Fibroblast of upper back skin (primary cell): ENCODE measurements around the gene UBTF.

Experiments
- DNase-seq: peaks from one replicate; pipeline ENCODE4 v3.0.0-alpha.2; 2013

The UBTF gene, protein sequence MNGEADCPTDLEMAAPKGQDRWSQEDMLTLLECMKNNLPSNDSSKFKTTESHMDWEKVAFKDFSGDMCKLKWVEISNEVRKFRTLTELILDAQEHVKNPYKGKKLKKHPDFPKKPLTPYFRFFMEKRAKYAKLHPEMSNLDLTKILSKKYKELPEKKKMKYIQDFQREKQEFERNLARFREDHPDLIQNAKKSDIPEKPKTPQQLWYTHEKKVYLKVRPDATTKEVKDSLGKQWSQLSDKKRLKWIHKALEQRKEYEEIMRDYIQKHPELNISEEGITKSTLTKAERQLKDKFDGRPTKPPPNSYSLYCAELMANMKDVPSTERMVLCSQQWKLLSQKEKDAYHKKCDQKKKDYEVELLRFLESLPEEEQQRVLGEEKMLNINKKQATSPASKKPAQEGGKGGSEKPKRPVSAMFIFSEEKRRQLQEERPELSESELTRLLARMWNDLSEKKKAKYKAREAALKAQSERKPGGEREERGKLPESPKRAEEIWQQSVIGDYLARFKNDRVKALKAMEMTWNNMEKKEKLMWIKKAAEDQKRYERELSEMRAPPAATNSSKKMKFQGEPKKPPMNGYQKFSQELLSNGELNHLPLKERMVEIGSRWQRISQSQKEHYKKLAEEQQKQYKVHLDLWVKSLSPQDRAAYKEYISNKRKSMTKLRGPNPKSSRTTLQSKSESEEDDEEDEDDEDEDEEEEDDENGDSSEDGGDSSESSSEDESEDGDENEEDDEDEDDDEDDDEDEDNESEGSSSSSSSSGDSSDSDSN

DNA sequence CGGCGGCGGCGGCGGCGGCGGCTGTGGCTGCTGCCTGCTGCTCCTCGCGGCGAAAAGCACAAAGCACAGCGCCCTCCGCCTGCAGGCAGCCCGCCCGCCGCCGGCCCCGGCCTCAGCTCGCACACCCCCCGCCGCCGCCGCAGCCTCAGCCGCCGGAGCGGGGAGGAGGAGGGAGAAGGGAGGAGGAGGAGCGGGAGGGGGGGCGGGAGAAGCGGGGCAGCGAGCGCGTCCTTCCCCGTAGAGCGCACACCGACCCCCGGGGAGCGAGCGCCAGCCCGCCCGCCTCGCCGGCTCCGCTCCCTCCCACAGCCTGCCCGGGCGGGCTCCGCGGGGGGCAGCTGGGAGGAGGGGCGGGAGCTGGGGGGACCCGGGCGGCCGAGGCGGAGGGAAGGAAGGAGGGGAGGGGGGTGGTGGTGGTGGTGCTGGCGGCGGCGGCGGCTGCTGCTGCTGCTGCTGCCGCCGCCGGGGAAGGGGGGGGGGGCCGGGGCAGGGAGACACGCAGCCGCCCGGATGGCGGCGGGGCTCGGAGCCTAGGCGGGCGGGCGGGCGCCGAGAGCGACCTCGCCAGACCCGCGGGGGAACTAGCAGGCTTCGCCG is at the start of gene UBTF:
Gene UBTF, minus strand, starts transcription at position 60 of the 597 bp plus-strand sequence. CDS start 1,446 bp downstream, outside the sequence.
- DNase-seq: peak; percentile 80

DNA sequence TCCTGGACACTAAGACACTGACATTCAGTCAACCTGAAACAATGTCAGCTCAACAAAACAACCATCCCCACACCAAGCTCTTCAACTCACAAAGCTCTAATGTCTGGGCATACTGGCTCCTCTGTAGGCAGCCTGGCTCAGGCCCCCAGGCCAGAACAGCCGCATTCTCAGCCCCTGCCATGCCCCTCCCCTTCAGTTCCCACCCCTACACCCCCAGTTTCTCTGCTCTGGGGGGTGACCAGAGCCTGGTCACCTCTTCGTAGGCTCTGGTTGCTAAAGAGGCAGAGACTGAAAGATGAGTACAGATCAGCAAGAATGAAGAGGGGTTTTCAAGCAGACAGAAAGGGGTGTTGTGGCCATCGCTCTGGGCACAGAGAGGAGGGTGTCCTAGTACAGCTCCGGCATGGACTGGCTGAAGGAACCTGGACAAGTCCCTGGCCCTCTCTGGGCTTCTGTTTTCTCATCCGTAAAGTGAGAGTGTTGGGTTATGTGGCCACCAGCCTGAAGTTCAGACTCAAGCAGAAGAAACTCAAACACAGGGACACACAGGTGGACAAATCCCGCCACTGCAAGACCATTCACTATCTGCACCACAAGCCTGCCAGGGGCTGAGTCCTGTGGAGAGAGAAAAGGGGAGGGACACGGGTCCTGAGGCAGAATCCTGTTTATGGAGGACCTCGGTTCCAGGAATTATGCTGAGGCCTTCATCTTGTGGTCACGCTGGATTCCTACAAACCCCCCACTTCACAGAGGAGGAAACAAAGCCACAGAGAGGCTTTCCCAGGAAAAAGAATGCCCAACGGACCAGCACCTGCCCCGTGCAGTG is 49.4 kb upstream of the UBTF start:
- DNase-seq: no peak

DNA sequence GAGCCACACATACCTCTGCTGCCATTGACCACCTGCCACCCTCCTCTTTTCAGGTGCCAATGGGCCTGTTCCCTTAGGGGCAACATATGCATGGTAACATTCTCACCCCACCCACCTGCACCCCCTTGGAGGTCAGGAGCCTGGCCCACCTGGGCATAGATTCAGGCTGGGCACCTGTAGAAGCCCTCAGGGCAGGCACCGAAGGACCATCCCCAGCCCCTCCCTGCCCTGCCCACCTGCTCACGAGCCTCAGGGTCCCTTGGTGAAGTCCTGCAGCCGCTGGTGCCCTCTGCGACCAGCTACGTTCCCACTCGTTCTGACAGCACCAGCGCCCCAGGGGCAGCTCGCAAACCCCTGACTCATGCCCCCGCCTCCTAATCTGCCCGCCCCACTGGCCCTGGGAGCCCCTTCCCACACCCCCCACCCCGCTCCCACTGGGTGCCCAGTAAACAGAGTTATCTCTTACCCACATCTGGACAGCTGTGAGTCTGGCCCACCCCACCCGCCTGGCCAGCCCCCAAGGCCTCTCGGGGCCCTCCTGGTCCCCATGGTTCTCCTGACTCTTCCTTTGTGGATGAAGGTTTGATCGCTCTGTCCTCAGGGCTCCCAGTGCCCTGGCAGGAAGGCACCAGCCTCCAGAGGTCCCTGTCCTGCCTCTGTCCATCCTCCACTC is 48.5 kb upstream of the UBTF start, which contains the start of gene SLC4A1:
Gene SLC4A1, minus strand, starts transcription at position 318 of the 673 bp plus-strand sequence. CDS start 5,269 bp downstream, outside the sequence.
- no peak for DNase-seq

DNA sequence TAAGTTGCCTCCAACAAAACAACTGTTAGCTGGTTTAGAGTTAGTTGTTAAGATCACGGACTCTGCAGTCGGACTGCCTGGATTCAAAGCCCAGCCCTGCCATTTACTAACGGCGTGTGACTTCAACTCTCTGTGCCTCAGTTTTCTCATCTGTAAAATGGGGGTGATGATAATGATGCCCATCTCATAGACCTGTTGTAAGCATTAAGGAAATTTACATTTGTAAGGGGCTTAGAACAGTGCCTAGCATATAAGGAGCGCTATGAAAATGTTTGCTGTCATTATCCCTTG is 47.6 kb upstream of the UBTF start:
- no peak for DNase-seq

DNA sequence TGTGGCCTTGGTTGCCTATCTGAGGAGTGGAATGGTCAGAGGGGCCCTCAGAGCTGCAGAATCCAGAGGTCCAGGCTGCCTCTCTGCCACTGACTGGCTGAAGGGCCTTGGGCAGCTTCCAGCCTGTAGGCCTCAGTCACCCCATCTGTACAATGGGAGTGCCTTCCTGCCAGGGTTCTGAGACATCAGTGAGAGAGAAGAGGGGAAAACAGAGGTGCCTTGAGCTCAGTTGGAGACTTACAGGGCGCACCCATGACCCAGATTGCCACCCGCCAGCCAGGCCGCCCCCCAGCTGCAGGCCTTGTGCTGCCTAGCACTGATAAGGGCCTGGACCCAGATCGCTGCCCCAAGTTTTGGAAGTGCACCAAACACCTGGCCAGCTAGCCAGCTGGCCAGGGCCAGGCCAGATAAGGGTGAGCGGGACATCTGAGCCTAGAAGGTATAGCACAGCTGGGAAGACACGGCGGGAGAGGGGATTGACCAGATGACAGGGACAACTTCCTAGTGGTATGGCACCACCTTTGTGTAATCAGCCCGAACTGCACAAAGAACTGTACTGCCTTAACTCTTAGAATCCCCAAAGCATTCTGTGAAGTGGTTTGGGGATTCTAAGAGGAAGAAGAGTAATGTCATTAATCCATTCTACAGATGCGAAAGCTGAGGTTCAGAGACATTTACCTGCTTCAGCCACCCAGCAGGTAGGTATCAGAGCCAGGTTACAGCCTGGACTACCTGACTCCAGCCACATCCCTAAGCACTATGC is 47.1 kb upstream of the UBTF start:
- no peak for DNase-seq

DNA sequence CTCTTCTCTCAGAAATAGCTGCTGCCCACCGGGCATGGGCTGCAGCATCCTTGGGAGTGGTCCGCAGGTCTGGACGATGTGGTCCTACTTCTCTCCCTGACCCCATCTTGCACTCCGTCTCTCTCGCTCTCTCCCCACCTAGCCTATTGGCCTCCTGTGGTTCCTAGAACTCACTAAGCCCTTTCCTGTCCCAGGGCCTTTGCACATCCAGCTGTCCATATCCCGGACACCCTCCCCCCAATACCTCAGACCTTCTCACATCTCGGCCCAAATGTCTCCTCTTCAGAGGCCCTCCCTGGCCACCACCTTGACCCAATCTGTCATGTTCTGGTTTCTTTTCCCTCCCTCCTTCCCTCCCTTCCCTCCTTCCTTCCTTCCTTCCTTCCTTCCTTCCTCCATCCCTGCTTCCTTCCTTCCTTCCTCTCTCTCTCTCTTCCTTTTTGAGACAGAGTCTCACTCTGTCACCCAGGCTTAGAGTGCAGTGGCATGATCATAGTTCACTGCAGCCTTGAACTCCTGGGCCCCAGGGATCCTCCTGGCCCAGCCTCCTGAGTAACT is 43.9 kb upstream of the UBTF start:
- no peak for DNase-seq

DNA sequence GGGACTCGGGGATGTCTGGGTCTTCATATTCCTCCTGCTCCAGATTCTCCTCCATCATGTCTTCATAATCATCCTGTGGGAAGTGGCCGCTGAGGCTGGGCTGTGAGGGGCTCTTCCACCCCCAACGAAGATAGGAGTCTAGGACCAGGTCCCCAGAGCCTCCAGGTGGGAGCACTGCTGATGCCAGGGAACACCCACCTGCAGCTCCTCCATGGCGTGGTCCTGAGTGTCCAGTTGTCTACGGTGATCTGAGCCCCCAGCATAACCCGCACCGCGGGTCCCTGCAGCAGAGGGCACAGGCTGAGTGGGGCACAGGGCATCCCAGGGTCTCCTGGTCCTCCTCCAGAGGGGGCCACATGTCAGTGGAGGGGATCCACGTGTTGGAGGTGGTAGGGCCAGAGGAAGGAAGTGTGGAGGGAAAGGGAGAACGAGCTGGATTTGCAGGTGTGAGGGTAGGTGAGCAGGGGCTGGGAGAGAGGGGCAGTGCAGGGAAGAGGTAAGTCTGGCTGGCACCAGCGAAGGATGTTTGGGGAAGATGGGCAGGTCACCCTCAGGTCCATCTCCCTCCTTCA is 43.3 kb upstream of the UBTF start:
- no peak for DNase-seq

DNA sequence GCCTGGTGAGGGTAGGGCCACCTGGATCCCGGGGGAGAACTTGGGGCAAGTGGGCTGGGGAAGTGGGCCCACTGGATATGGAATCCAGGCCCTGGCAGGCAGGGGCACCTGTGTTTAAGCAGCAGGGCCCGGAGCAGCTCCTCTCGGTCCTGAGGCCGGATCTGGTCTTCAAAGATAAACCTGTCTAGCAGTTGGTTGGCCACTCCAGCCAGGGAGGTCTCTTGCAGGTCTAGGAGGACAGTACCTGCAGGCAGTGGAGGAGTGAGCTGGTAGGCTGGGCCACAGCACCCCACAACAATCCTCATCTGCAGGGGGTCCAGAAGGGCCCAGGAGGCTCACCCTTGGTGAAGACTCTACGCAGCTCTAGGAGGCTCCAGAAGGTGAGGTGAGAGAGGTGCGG is 40.8 kb upstream of the UBTF start:
- DNase-seq: no peak

DNA sequence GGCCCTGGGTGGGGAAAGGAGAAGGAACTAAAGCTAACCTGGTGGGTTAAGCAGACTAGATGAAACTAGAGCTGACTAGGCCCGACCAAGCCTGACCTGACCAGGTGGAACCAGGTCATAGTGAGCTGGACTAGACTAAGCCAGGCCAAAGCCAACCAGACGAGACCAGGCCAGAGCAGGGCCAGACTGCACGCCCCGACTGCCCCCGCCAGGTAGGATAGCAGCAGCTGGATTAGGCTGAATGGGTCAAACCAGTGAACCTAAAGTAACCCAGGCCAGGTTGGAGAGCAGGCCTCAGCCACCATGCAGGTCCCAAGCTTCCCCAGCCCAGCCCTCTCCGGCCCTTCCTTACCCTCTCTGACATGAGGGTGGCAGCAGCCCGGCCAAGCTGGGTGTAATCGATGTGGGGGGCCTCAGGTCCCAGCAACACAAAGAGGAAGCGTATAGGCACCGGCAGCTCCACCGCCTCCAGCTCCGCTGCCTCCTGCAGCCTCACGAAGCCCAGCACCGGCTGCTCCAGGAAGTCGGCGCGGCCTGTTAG is 39.4 kb upstream of the UBTF start:
- DNase-seq: no peak

DNA sequence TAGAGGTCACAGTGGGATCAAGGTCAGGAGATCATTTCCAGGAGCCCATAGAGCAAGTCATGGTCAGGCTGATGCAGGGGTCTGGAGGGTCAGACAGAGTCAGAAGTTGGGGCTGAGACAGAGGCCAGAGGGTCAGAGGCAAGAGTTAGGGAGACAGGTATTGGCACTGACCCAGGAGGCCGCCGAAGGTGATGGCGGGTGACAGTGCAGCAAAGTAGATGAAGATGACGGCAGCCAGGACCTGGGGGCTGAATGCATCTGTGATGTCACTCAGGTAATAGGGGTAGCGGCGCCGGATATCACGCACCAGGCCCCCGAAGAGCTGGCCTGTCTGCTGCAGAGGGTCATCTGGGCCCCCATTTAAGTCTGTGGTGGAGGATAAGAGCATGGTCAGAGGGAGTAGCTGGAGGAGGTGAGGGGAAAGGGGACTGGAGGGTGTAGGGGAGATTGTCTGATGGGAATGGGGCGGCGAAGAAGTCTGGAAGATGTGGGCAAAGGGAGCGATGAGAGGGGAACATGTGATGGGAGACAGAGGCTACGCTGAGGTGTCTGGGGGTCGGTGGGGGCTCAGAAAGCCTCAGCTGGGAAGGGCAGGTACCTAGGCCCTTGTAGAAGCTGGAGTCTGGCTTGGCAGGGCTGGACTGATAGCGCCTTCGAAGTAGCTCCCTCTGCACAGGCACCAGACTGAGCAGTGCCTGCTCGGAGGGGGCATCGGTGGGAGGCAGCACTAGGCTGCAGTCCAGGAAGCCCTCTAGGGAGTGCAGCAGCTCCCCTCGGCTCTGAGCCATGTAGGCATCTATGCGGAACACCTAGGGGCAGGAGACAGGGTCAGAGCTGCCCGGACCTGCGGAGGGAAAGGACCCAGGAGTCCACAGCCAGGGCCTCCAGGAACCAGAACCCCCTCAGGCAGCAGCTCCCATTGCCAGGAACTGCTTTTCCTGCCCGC is 38.6 kb upstream of the UBTF start:
- no peak for DNase-seq

DNA sequence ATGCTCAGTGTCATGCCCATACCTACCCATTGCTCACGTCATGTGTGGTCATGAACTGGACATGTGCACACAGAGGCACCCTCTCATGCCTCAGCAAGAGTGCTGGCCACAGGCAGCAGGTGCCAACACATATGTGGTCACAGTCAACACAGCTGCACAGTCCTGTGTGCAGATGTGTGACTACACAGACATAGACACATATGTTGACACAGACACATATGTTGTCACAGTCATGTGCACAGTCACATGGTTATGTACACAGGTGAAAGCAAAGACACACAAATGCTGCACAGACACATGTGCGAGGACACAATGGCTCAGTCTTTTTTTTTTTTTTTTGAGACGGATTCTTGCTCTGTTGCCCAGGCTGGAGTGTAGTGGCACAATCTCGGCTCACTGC is 37.2 kb upstream of the UBTF start:
- no peak for DNase-seq

DNA sequence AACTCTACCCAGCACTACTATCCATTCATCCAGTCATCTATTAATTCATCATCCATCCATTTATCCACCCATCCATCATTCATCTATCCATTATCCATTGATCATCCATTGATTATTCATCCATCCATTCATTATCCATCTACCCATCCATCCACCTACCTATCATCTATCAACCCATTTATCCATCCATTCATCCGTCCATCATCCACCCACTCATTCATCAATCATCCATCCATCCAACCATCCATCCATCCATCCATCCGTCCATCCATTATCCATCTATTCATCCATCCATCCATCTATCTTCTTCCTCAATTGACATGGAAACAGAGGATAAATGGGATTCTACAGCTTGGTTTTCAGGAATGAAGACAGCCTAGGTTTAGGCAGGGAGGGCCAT is 36.4 kb upstream of the UBTF start:
- DNase-seq: no peak

DNA sequence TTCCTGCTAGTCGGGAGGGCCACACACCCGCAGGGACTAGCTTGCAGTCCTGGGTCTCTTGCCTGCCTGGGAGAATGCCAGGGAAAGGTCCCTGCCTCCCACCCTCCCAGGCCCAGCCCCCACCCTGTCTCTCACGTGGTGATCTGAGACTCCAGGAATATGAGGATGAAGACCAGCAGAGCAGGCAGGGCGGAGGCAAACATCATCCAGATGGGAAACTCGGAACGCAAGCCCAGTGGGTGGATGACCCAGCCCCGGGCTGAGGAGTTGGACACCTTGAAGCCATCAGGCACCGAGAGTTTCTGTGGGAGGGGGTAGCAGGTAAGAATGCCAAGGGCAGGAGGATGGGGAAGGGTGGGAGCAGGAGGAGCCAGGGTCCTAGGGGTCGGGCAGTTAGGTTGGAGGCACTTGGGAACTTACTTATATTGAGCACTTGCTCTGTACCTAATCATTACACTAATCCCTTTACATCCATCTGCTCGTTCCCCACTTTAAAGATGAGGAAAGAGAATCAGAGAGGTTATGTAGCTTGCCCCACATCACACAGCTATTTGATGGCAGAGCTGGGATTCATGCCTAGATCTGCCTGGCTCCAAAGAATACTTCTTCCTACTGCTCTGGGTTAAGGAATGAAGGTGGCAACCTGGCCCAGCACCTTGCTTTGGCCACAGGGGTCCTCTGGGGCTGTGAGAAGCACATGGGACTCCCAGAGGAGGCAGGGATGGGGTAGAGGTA is 35.1 kb upstream of the UBTF start:
- DNase-seq: no peak

DNA sequence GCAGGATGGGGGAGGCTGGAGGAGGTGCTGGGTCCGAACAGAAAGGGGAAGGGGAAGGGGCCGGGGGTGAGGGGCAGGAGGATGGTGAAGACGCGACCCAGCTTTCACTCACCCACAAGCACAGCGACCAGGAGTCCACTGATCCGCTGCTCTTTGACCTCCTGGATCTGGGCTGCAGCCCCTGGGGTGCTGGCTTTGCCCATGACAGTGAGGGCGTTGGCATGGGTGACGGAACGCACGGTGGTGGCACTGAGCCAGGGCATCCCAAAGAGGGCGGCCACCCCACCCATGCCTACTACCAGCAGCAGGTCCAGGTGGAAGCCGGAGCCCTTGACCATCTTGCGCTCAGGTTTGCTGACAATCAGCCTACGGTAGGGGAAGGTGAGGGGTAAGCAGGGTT is 33.5 kb upstream of the UBTF start:
- DNase-seq: no peak

DNA sequence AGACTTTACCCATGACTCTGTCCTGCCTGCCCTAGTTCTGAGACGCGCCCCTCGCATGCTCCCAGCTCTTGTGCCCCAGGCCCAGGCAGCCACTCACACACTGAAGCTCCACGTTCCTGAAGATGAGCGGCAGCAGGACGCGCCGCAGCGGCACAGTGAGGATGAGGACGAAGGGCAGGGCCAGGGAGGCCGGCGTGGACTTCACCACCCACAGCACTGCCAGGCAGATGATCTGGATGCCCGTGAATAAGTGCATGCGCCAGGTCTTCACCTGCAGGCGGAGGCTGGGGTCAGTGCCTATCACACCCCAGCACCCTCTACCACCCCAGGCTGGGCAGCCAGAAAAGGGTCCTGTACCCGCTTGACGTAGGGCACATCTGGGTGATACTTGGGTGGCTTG is 31.6 kb upstream of the UBTF start:
- no peak for DNase-seq

DNA sequence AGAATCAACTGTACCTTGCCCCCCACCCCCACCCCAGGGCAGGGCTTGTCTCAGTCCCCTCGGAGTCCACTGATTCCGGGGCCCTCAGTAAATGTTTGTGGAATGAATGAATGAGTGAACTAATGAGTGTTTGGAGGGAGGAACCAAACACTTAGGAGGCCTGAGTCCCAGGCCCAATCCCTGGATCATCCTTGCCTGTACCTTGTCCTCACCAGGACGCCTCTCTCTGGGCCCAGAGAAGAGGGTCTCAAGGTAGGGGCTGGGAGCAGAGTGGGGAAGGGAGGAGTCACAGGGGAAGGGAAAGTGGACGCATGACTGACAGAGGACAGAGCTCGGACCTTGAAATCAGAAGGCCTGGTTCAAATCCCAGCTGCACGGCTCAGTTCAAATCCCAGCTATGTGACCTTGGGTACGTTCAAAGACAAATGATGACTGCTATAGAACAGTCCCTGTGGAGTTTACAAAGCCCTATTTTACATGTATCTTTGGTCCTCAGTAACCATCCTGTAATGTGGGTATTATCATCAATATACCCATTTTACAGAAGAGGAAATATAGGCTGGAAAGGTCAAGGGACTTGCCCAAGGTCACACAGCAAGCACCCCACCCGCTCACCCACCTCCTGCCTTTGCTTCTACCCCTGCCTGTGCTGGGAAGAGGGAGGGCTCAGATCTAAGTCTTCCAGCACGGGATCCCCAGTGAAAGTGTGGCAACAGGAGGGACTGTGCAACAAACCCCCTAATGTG is 30.2 kb upstream of the UBTF start:
- no peak for DNase-seq

DNA sequence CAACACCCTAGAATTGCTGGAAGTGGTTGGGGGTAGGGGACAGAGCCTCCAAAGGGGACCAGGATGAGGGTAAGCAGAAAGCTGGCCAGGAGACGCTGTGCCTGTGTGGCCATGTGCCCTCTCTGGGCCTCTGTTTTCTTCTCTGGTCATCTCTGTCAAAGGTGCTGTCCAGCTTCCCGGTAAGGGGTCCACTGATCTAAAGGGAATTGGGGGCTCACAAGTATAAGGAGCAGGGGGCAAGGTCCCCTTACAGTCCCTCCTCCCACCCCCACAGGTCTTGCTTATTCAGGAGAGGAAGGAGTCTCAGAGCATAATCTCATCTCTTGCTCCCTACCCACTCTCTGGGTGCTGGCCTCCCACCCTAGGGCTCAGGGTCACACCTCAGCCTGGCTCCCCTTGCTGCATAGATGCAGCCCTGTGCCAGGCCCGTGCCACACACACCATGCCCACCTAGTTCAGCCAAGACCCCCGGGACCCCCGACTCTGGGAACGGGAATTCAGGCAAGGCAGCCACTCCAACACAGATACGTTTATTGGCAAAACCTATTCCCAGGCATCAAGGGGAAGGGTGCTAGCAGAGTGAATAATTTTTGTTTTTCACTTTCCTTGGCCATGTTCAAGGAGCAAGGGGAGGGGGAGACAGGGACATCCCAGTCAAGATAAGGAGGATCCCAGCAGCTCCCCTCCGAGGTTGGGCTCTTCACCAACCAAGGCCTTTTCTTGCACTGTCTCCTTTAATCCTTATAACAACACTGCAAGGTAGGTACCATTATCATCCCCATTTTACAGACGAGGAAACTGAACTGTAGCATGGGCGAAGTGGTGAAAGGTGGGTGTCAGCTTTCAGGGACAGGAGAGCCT is 28.6 kb upstream of the UBTF start:
- no peak for DNase-seq
